T-cell (primary cell): ENCODE results near the gene SCAI. TPM values are rescaled to one million over a fixed set of nuclear protein-coding genes. Genes with fewer than 3 reads are reported as not detected.

Source experiments
- ATAC-seq, 4 experiments: fragments of 200-7000 bp in 3 of 4; fragments of 150-1000 bp in 1 of 4; cut with Tn5 transposase; replicated peaks in 1 of 4; 1 replicate in 3 of 4; 2 replicates in 1 of 4; pipeline ENCODE4 v1.10.0; 2021; ENCODE audit warnings: moderate library complexity in 3 of 4, mild to moderate bottlenecking in 2 of 4, moderate number of reproducible peaks in 1 of 4
- CTCF ChIA-PET, 2 donors: fragments of 300-600 bp; sonication (Branson Sonifier 250); formaldehyde crosslinking; loops; one replicate each; lab custom pipeline; 2022; ENCODE audit warnings: antibody characterized with exemption in 2 of 2; lab: Charles Lee
- POLR2A ChIA-PET, 2 donors: fragments of 300-600 bp; sonication (Branson Sonifier 250); formaldehyde crosslinking; loops; one replicate each; lab custom pipeline; 2022; ENCODE audit warnings: antibody characterized with exemption in 2 of 2; lab: Charles Lee
- DNase-seq, 35 experiments: peaks; one replicate each; pipeline versions ENCODE4 v3.0.0 to v3.0.0-alpha.2; 2013 to 2023
- H3K27ac ChIP-seq: one replicate; pipeline ENCODE4 v1.5.1; 2013; ENCODE audit warnings: low read length
- H3K27me3 ChIP-seq, 2 experiments: replicated peaks in 1 of 2; 1 replicate in 1 of 2; 2 replicates in 1 of 2; pipeline versions ENCODE4 v1.6.1 to v1.7.0; 2013; ENCODE audit warnings: low read length in 1 of 2, mixed read lengths in 1 of 2; ENCODE audit not compliant: control insufficient read depth in 2 of 2, insufficient read depth in 2 of 2; ENCODE audit errors: extremely low read depth in 1 of 2
- H3K36me3 ChIP-seq, 2 donors: 1 replicate in 1 of 2; 2 replicates in 1 of 2; pipeline versions ENCODE4 v1.6.1 to v1.7.0; 2013; ENCODE audit warnings: low read length in 1 of 2; ENCODE audit not compliant: control insufficient read depth in 2 of 2, insufficient read depth in 1 of 2; ENCODE audit errors: extremely low read depth in 1 of 2
- H3K4me1 ChIP-seq, 2 experiments: 1 replicate in 1 of 2; 2 replicates in 1 of 2; pipeline versions ENCODE4 v1.6.1 to v1.7.0; 2013; ENCODE audit warnings: low read length in 2 of 2, mixed read lengths in 1 of 2; ENCODE audit not compliant: insufficient read depth in 2 of 2, control insufficient read depth in 1 of 2; ENCODE audit errors: extremely low read depth in 1 of 2
- H3K4me3 ChIP-seq, 2 donors: 1 replicate in 1 of 2; 2 replicates in 1 of 2; pipeline versions ENCODE4 v1.5.1 to v1.7.0; 2013; ENCODE audit warnings: mild to moderate bottlenecking in 2 of 2, low read length in 1 of 2, moderate library complexity in 1 of 2; ENCODE audit not compliant: control insufficient read depth in 1 of 2; ENCODE audit errors: extremely low read depth in 1 of 2
- H3K9me3 ChIP-seq: 2 replicates; pipeline ENCODE4 v1.7.0; 2013
- H3K27ac Mint-ChIP-seq, 2 donors: one replicate each; pipeline ENCODE4 v1.8.0; 2020 to 2021; ENCODE audit warnings: mild to moderate bottlenecking in 2 of 2, mixed read lengths in 2 of 2
- H3K27me3 Mint-ChIP-seq, 2 donors: one replicate each; pipeline ENCODE4 v1.8.0; 2021 to 2022; ENCODE audit warnings: mixed read lengths in 2 of 2
- H3K36me3 Mint-ChIP-seq: one replicate; pipeline ENCODE4 v1.8.0; 2021; ENCODE audit warnings: mixed read lengths
- H3K4me1 Mint-ChIP-seq, 3 donors: one replicate each; pipeline ENCODE4 v1.8.0; 2020 to 2022; ENCODE audit warnings: mixed read lengths in 3 of 3, mild to moderate bottlenecking in 1 of 3
- H3K4me3 Mint-ChIP-seq, 3 donors: one replicate each; pipeline ENCODE4 v1.8.0; 2020 to 2022; ENCODE audit warnings: mild to moderate bottlenecking in 3 of 3, mixed read lengths in 3 of 3, moderate library complexity in 3 of 3
- H3K9me3 Mint-ChIP-seq, 3 donors: one replicate each; pipeline ENCODE4 v1.8.0; 2020 to 2022; ENCODE audit warnings: mixed read lengths in 3 of 3
- WGBS: methylation state at CpG from one replicate; pipeline ENCODE4 v1.1.5; 2013; ENCODE audit warnings: missing lambda C conversion rate; ENCODE audit not compliant: insufficient coverage; 5-methylcytosine and 5-hydroxymethylcytosine counted together
- total RNA-seq, 35 experiments: library from RNA in 6 of 35; stranded (reverse) in 6 of 35; fragments of 120-200 nt in 1 of 35; gene quantifications; one replicate each; pipeline versions ENCODE4 v1.2.1 to v1.2.4 and lab custom pipeline; 2013 to 2026

The SCAI gene
- total RNA-seq, 5 donors from 2014 or later (not counting 1 experiment from before 2014, with no cell fraction given), result 11.4 to 14.3 (median 13.3) TPM

GRCh38 chr9:124894741-124895170, 248.6 kb downstream of the SCAI start:
- peak overlapping the region; percentile 45 to 81 for H3K27ac Mint-ChIP-seq
- POLR2A ChIA-PET, result no interaction called here

GRCh38 chr9:124894035-124894740, 249.1 kb downstream of the SCAI start:
- ATAC-seq (no peak), DNase-seq (no peak)
- peaks cover 73% of the 10 kb centered on the region for H3K36me3 Mint-ChIP-seq
- H3K4me1 ChIP-seq, result no peaks in the 10 kb centered on the region
- no peak overlapping the region for H3K4me3 Mint-ChIP-seq
- no peak overlapping the region for H3K27ac Mint-ChIP-seq
- H3K27me3 Mint-ChIP-seq, result no peaks in the 10 kb centered on the region
- peaks cover 16 to 56% of the 10 kb centered on the region in 2 donors for H3K36me3 ChIP-seq
- no peak overlapping the region for H3K27ac ChIP-seq
- no peaks in the 10 kb centered on the region for H3K9me3 ChIP-seq
- no peaks in the 10 kb centered on the region for H3K9me3 Mint-ChIP-seq
- ChIA-PET CTCF (interaction anchor here (0.8 to 1.5 kb wide), 4 partner anchors 34 to 54 kb away, joined by 3 to 6 read pairs (median 3); no protein-coding TSS in a partner anchor), POLR2A (interaction anchor here (0.6 kb wide), 2 partner anchors 121 to 724 kb away, joined by 3 to 9 read pairs; no protein-coding TSS in a partner anchor)
- peaks cover 12 to 22% (median 16%) of the 10 kb centered on the region in 3 donors for H3K4me1 Mint-ChIP-seq
- H3K27me3 ChIP-seq, result peaks cover 0 to 13% of the 10 kb centered on the region in 2 experiments
- no peak overlapping the region for H3K4me3 ChIP-seq
- WGBS, result 100% methylated on average over 3 of the region's 9 CpGs

More at GRCh38 chr9:124894741-124895170, 248.6 kb downstream of the SCAI start:
- peaks cover 0 to 18% of the 10 kb centered on the region in 2 experiments for H3K27me3 ChIP-seq
- H3K9me3 ChIP-seq, result no peaks in the 10 kb centered on the region
- Mint-ChIP-seq H3K4me3 (no peak overlapping the region), H3K4me1 (peaks cover 12 to 22% (median 16%) of the 10 kb centered on the region in 3 donors), H3K36me3 (peaks cover 72% of the 10 kb centered on the region), H3K9me3 (no peaks in the 10 kb centered on the region), H3K27me3 (no peaks in the 10 kb centered on the region)
- H3K4me3 ChIP-seq, result no peak overlapping the region
- CTCF ChIA-PET, result interaction anchor here (0.9 to 1.5 kb wide), 2 partner anchors 42 to 43 kb away, joined by 3 to 6 read pairs; no protein-coding TSS in a partner anchor
- no peaks in the 10 kb centered on the region for H3K4me1 ChIP-seq
- H3K27ac ChIP-seq, result no peak overlapping the region
- peaks cover 22 to 56% of the 10 kb centered on the region in 2 donors for H3K36me3 ChIP-seq
- DNase-seq (peak; percentile 10 to 75 (median 39)), ATAC-seq (peak; percentile 73 to 95 (median 81))

Other genes starting within 250 kb of the SCAI start
- gene GOLGA1, start 202.4 kb downstream of the SCAI start, total RNA-seq, result 10 to 100 TPM; 23.4 to 28.9 (median 27.1) TPM
- gene PPP6C, start 46.3 kb upstream of the SCAI start, total RNA-seq, result 10 to 100 TPM; 34.0 to 42.7 (median 37.0) TPM
- 10 to 100 TPM; 12.0 to 16.3 (median 15.6) TPM for gene RABEPK, start 57.0 kb upstream of the SCAI start, total RNA-seq
- gene HSPA5, start 97.8 kb upstream of the SCAI start, total RNA-seq, result 100 to 1,000 TPM; 105 to 196 (median 118) TPM
- 10 to 100 TPM; 54.6 to 71.2 (median 57.4) TPM for gene GAPVD1, start 118.3 kb upstream of the SCAI start, total RNA-seq